H1 (cell line): ENCODE data around the gene DAW1.

ENCODE experiments used
- BCL11A ChIP-seq, 2 experiments: IDR thresholded peaks; one replicate each; pipeline ENCODE4 v1.6.1; 2011; ENCODE audit warnings: low read depth in 2 of 2, low read length in 2 of 2, mild to moderate bottlenecking in 2 of 2
- CTCF ChIP-seq, 3 experiments: IDR thresholded peaks; 1 replicate in 2 of 3; 2 replicates in 1 of 3; pipeline versions ENCODE4 v1.5.1 to v1.6.1; 2011; ENCODE audit warnings: low read length in 3 of 3, mild to moderate bottlenecking in 3 of 3, inconsistent platforms in 2 of 3, low read depth in 1 of 3, moderate library complexity in 1 of 3; ENCODE audit not compliant: insufficient read depth in 1 of 3; ENCODE audit errors: control extremely low read depth in 1 of 3
- FOSL1 ChIP-seq: IDR thresholded peaks from 2 replicates; pipeline ENCODE4 v1.6.1; 2011; ENCODE audit warnings: mild to moderate bottlenecking, low read depth, low read length, moderate library complexity; ENCODE audit not compliant: insufficient read depth
- MAX ChIP-seq: IDR thresholded peaks from 2 replicates; pipeline ENCODE4 v1.6.1; 2012; ENCODE audit warnings: inconsistent platforms
- NANOG ChIP-seq: IDR thresholded peaks from 2 replicates; pipeline ENCODE4 v1.6.1; 2011; ENCODE audit warnings: low read length, low read depth, mild to moderate bottlenecking, inconsistent platforms; ENCODE audit not compliant: insufficient read depth, poor library complexity, severe bottlenecking
- SP1 ChIP-seq: IDR thresholded peaks from 2 replicates; pipeline ENCODE4 v1.6.1; 2011; ENCODE audit warnings: low read depth, low read length
- SP2 ChIP-seq: IDR thresholded peaks from 2 replicates; pipeline ENCODE4 v1.6.1; 2012; ENCODE audit warnings: mild to moderate bottlenecking, low read length, inconsistent platforms
- SP4 ChIP-seq: IDR thresholded peaks from 2 replicates; pipeline ENCODE4 v1.6.1; 2012; ENCODE audit warnings: low read length, inconsistent platforms
- SRF ChIP-seq: IDR thresholded peaks from 2 replicates; pipeline ENCODE4 v1.6.1; 2011; ENCODE audit warnings: mild to moderate bottlenecking, low read depth, low read length, moderate library complexity
- TAF1 ChIP-seq: IDR thresholded peaks from 2 replicates; pipeline ENCODE4 v1.6.1; 2011; ENCODE audit warnings: mild to moderate bottlenecking, low read depth, low read length

DNA sequence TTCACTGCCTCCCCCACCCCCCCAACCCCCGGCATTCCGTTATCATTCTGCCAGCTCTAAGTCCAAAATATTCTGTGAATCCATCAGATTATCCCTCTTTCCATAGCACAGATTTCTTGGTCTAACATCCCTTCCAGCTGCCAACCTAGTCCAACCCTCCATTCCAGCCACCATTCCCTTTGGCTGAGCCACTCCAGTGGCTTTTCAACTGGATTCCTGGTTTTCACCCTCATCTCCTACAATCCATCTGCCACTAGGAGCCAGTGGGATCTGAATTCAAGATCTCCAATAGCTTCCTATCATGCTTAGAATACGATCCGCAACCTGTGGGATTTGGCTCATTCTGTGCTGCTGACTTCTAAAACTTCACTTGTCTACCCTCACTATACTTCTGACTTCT lies 1.2 kb downstream of the DAW1 start:
- TF ChIP-seq SRF (no peak), TAF1 (no peak), SP1 (no peak), BCL11A (IDR thresholded peaks at IDR 0.05; ENCODE audit: low read depth in 2 of 2, low read length in 2 of 2) (no peak), SP2 (no peak), MAX (no peak), CTCF (IDR thresholded peaks at IDR 0.05; ENCODE audit: control extremely low read depth in 1 of 3, insufficient read depth in 1 of 3, low read depth in 1 of 3, low read length in 3 of 3) (no peak), FOSL1 (no peak), SP4 (no peak), NANOG (no peak)
